ENCODE results near the gene MR1. TPM values are rescaled to one million over a fixed set of nuclear protein-coding genes. Genes with fewer than 3 reads are reported as not detected.

Gene MR1
- total and polyA plus RNA-seq, 9 of the 15 experiments (the other 6 are each of a cell fraction or from before 2014, with no cell fraction given) = 9.7 to 21.7 (median 15.6) TPM

DNA sequence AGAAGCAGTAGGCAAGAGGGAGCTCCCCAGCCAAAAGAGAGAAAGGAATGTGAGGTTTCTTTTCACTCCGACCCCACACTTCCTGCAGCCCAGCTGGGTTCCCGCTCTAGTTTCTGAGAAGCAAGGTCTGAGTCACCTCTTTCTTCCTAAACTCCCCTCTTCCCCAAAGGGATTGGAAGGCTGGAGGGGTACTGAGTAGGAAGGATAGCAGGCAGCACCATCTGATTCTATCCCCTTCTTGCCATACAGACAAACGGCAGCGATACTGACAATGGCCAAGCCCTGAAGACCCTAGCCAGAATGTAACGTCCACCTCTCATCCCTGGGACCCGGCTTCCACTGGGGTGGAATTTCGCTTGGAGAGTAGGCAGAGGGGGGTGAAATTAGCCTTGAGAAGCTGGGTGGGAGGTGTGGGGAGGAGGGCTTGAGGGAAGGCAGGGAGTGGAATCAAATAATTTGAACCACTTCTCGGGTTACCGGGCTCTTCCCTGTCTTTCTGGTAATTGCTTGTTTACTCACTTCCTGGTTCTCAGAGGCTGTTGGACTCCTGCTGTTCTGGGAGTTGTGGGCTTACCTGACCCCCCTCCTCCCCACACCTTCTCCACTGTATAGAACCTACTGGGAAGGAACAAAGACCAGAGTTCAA is 67.9 kb downstream of the MR1 start (continued):
- TF ChIP-seq, protein P1, sequence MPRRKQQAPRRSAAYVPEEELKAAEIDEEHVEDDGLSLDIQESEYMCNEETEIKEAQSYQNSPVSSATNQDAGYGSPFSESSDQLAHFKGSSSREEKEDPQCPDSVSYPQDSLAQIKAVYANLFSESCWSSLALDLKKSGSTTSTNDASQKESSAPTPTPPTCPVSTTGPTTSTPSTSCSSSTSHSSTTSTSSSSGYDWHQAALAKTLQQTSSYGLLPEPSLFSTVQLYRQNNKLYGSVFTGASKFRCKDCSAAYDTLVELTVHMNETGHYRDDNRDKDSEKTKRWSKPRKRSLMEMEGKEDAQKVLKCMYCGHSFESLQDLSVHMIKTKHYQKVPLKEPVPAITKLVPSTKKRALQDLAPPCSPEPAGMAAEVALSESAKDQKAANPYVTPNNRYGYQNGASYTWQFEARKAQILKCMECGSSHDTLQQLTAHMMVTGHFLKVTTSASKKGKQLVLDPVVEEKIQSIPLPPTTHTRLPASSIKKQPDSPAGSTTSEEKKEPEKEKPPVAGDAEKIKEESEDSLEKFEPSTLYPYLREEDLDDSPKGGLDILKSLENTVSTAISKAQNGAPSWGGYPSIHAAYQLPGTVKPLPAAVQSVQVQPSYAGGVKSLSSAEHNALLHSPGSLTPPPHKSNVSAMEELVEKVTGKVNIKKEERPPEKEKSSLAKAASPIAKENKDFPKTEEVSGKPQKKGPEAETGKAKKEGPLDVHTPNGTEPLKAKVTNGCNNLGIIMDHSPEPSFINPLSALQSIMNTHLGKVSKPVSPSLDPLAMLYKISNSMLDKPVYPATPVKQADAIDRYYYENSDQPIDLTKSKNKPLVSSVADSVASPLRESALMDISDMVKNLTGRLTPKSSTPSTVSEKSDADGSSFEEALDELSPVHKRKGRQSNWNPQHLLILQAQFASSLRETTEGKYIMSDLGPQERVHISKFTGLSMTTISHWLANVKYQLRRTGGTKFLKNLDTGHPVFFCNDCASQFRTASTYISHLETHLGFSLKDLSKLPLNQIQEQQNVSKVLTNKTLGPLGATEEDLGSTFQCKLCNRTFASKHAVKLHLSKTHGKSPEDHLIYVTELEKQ (CRISPR knock-in tag; IDR thresholded peaks at IDR 0.05) = no peak
- TF ChIP-seq E2F3 (CRISPR knock-in tag; IDR thresholded peaks at IDR 0.05) = no peak

DNA sequence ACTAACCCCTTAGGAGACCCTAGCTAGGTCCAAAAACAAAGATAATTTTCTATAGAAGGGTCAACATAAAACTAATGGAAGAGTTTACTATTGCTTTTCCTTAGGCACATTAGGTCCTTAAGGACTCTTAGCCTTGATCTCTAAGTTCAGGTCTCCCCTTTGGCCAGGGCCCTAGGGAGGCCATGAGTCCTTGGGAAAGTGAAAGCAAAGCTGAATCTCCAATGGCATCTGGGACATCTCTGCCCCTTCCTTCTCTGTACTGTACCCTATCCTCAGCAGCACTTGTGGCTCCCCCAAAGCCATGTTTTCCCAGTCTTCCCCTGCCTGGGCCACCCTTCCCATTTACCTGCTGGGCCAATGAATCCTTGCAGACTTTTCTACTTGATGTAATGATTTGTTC is 69.1 kb downstream of the MR1 start:
- BruUV-seq (replicated peaks) = no TSS peak
- intact Hi-C loops (cut with micrococcal nuclease) (no loop called here), in situ Hi-C loops (cut with MboI) (no loop called here)
- Histone ChIP-seq H3K27ac (ENCODE audit: extremely low read depth, low read depth, low read length) (no peak overlapping the region), H2AFZ (ENCODE audit: low read depth, low read length) (no peak overlapping the region), H3K4me3 (no peak overlapping the region), H3K27me3 (ENCODE audit: control insufficient read depth in 2 of 2, insufficient read depth in 2 of 2, low read length in 2 of 2) (no peaks in the 10 kb centered on the region), H3K9me1 (ENCODE audit: control insufficient read depth, insufficient read depth, low read length) (no peaks in the 10 kb centered on the region), H3K4me2 (ENCODE audit: insufficient read depth, low read length) (no peak overlapping the region), H3K4me1 (replicated peaks in 1 of 2; ENCODE audit: control insufficient read depth in 2 of 2, insufficient read depth in 2 of 2, low read length in 2 of 2) (peaks cover 34 to 82% of the 10 kb centered on the region in 2 experiments), H3K9ac (ENCODE audit: insufficient read depth in 1 of 2, low read depth in 2 of 2, low read length in 2 of 2) (no peak overlapping the region), H3K79me2 (ENCODE audit: control insufficient read depth, insufficient read depth, low read length) (peaks cover 4% of the 10 kb centered on the region; the same call in 1 of the 3 replicates), H3K9me3 (replicated peaks; ENCODE audit: control insufficient read depth, insufficient read depth, low read depth, low read length) (no peaks in the 10 kb centered on the region), H4K20me1 (replicated peaks; ENCODE audit: control insufficient read depth, insufficient read depth, low read length) (no peaks in the 10 kb centered on the region), H3K36me3 (ENCODE audit: control insufficient read depth, insufficient read depth, low read length) (no peaks in the 10 kb centered on the region)
- ChIA-PET POLR2A (interaction anchor here (0.6 to 12.3 kb wide), 7 partner anchors 12 to 517 kb away, joined by 3 to 257 read pairs (median 7); partner anchors contain the start of gene IER5), CTCF (ENCODE audit: low intra/inter-chr PET ratio) (interaction anchor here (0.6 kb wide), 1 partner anchor 220 kb away, joined by 3 read pairs; no protein-coding TSS in a partner anchor)
- FAIRE-seq = no peak
- TF ChIP-seq, protein P2, sequence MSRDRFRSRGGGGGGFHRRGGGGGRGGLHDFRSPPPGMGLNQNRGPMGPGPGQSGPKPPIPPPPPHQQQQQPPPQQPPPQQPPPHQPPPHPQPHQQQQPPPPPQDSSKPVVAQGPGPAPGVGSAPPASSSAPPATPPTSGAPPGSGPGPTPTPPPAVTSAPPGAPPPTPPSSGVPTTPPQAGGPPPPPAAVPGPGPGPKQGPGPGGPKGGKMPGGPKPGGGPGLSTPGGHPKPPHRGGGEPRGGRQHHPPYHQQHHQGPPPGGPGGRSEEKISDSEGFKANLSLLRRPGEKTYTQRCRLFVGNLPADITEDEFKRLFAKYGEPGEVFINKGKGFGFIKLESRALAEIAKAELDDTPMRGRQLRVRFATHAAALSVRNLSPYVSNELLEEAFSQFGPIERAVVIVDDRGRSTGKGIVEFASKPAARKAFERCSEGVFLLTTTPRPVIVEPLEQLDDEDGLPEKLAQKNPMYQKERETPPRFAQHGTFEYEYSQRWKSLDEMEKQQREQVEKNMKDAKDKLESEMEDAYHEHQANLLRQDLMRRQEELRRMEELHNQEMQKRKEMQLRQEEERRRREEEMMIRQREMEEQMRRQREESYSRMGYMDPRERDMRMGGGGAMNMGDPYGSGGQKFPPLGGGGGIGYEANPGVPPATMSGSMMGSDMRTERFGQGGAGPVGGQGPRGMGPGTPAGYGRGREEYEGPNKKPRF (IDR thresholded peaks at IDR 0.05; ENCODE audit: low read depth, low read length) = no peak
- TF ChIP-seq HNRNPUL1 (IDR thresholded peaks at IDR 0.05; ENCODE audit: low read length) (no peak), RBBP5 (IDR thresholded peaks at IDR 0.05; ENCODE audit: borderline replicate concordance, insufficient read depth, low read length, poor library complexity, severe bottlenecking) (no peak), NONO (IDR thresholded peaks at IDR 0.05; ENCODE audit: low read depth in 2 of 2, low read length in 1 of 2) (no peak), KDM5B (IDR thresholded peaks at IDR 0.05; ENCODE audit: insufficient replicate concordance, low read depth, low read length) (peak; percentile 22), C11orf30 (IDR thresholded peaks at IDR 0.05; ENCODE audit: low read depth) (no peak), LEF1 (IDR thresholded peaks at IDR 0.05) (no peak), COPS2 (conservative IDR thresholded peaks at IDR 0.05) (no peak)
- TF ChIP-seq, protein P3, sequence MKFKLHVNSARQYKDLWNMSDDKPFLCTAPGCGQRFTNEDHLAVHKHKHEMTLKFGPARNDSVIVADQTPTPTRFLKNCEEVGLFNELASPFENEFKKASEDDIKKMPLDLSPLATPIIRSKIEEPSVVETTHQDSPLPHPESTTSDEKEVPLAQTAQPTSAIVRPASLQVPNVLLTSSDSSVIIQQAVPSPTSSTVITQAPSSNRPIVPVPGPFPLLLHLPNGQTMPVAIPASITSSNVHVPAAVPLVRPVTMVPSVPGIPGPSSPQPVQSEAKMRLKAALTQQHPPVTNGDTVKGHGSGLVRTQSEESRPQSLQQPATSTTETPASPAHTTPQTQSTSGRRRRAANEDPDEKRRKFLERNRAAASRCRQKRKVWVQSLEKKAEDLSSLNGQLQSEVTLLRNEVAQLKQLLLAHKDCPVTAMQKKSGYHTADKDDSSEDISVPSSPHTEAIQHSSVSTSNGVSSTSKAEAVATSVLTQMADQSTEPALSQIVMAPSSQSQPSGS (CRISPR knock-in tag; IDR thresholded peaks at IDR 0.05) = no peak
- no peak for ATAC-seq
- DNase-seq (ENCODE audit: extremely low read depth in 1 of 4, low spot score in 3 of 4) = no peak
